Astrocyte (in vitro differentiated cells and primary cell): ENCODE data around the gene GALNT2. TPM values are rescaled to one million over a fixed set of nuclear protein-coding genes. Genes with fewer than 3 reads are reported as not detected.

ENCODE experiments used
- DNase-seq: peaks from one replicate; pipeline ENCODE4 v3.0.0-alpha.2; 2010; ENCODE audit warnings: low read depth
- FAIRE-seq: peaks from 2 replicates; lab custom pipeline; 2011; peaks lifted over from hg19 to GRCh38; lab: Jason Lieb, UNC
- H2AFZ ChIP-seq: 2 replicates; pipeline ENCODE4 v1.6.0; 2012; ENCODE audit warnings: low read depth, low read length, inconsistent platforms
- H3K27ac ChIP-seq: 2 replicates; pipeline ENCODE4 v1.5.1; 2011; ENCODE audit warnings: low read depth, low read length, inconsistent platforms
- H3K27me3 ChIP-seq: 2 replicates; pipeline ENCODE4 v1.6.0; 2011; ENCODE audit warnings: low read length, inconsistent platforms; ENCODE audit not compliant: insufficient read depth
- H3K36me3 ChIP-seq: 2 replicates; pipeline ENCODE4 v1.5.1; 2011; ENCODE audit warnings: low read length, inconsistent platforms; ENCODE audit not compliant: insufficient read depth
- H3K4me1 ChIP-seq: 2 replicates; pipeline ENCODE4 v1.5.1; 2011; ENCODE audit warnings: low read length, inconsistent platforms; ENCODE audit not compliant: insufficient read depth
- H3K4me2 ChIP-seq: 2 replicates; pipeline ENCODE4 v1.6.0; 2012; ENCODE audit warnings: low read length, inconsistent platforms
- H3K4me3 ChIP-seq: 2 replicates; pipeline ENCODE4 v1.5.1; 2011; ENCODE audit warnings: low read depth, mild to moderate bottlenecking, low read length, inconsistent platforms; ENCODE audit not compliant: insufficient read depth
- H3K79me2 ChIP-seq: 2 replicates; pipeline ENCODE4 v1.6.0; 2012; ENCODE audit warnings: mild to moderate bottlenecking, low read length, inconsistent platforms; ENCODE audit not compliant: insufficient read depth
- H3K9ac ChIP-seq: 2 replicates; pipeline ENCODE4 v1.6.0; 2012; ENCODE audit warnings: mild to moderate bottlenecking, low read length, inconsistent platforms
- H3K9me3 ChIP-seq: 2 replicates; pipeline ENCODE4 v1.5.1; 2012; ENCODE audit warnings: low read depth, mild to moderate bottlenecking, low read length, inconsistent platforms; ENCODE audit not compliant: insufficient read depth
- H4K20me1 ChIP-seq: 2 replicates; pipeline ENCODE4 v1.6.0; 2012; ENCODE audit warnings: low read length, inconsistent platforms; ENCODE audit not compliant: insufficient read depth
- H3K27ac Mint-ChIP-seq: one replicate; pipeline ENCODE4 v1.8.0; 2021; ENCODE audit warnings: mild to moderate bottlenecking, mixed read lengths; ENCODE audit not compliant: unreplicated experiment
- H3K27me3 Mint-ChIP-seq: one replicate; pipeline ENCODE4 v1.8.0; 2021; ENCODE audit warnings: low read depth, mixed read lengths; ENCODE audit not compliant: unreplicated experiment
- H3K36me3 Mint-ChIP-seq: one replicate; pipeline ENCODE4 v1.8.0; 2021; ENCODE audit warnings: low read depth, mixed read lengths; ENCODE audit not compliant: unreplicated experiment
- H3K4me1 Mint-ChIP-seq: one replicate; pipeline ENCODE4 v1.8.0; 2021; ENCODE audit warnings: low read depth, mixed read lengths; ENCODE audit not compliant: unreplicated experiment
- H3K4me3 Mint-ChIP-seq: one replicate; pipeline ENCODE4 v1.8.0; 2021; ENCODE audit warnings: mild to moderate bottlenecking, moderate library complexity, mixed read lengths; ENCODE audit not compliant: unreplicated experiment
- H3K9me3 Mint-ChIP-seq: one replicate; pipeline ENCODE4 v1.8.0; 2021; ENCODE audit warnings: mild to moderate bottlenecking, mixed read lengths; ENCODE audit not compliant: unreplicated experiment
- CTCF ChIP-seq: IDR thresholded peaks from 2 replicates; pipeline ENCODE4 v1.5.1; 2011; ENCODE audit warnings: low read depth, mild to moderate bottlenecking, inconsistent platforms, low read length, moderate library complexity; ENCODE audit not compliant: insufficient read depth
- EZH2 ChIP-seq: IDR thresholded peaks from 2 replicates; pipeline ENCODE4 v1.6.1; 2012; ENCODE audit warnings: mild to moderate bottlenecking, low read length, inconsistent platforms; ENCODE audit not compliant: insufficient read depth
- total RNA-seq: library from RNA; stranded (reverse); gene quantifications from 2 replicates; pipeline ENCODE4 v1.2.1, GENCODE V29; 2021

Gene GALNT2
- total RNA-seq, 1 donor from 2014 or later: 507 TPM

GRCh38 chr1:230065571-230065970 is 1.5 kb upstream of the GALNT2 start:
- Mint-ChIP-seq H3K9me3 (peaks cover 1% of the 10 kb centered on the region), H3K27ac (no peak overlapping the region)

GRCh38 chr1:230066031-230066430 is 1.0 kb upstream of the GALNT2 start:
- DNase-seq (no peak), FAIRE-seq (no peak)
- H3K27me3 ChIP-seq: no peaks in the 10 kb centered on the region
- peaks cover 13% of the 10 kb centered on the region for H3K4me1 ChIP-seq
- Mint-ChIP-seq H3K4me3 (peak overlapping the region; percentile 89), H3K4me1 (peaks cover 15% of the 10 kb centered on the region), H3K36me3 (peaks cover 3% of the 10 kb centered on the region), H3K9me3 (peaks cover 1% of the 10 kb centered on the region), H3K27me3 (no peaks in the 10 kb centered on the region), H3K27ac (no peak overlapping the region)
- peak overlapping the region; percentile 6 for H2AFZ ChIP-seq
- peak overlapping the region; percentile 97 for H3K9ac ChIP-seq
- H3K36me3 ChIP-seq: no peaks in the 10 kb centered on the region
- TF ChIP-seq EZH2: no peak
- no peak for TF ChIP-seq CTCF
- H3K9me3 ChIP-seq: no peaks in the 10 kb centered on the region
- H3K79me2 ChIP-seq: peaks cover 37% of the 10 kb centered on the region
- H3K4me3 ChIP-seq: peak overlapping the region; percentile 65
- H3K4me2 ChIP-seq: peak overlapping the region; percentile 96
- no peak overlapping the region for H3K27ac ChIP-seq
- peaks cover 36% of the 10 kb centered on the region for H4K20me1 ChIP-seq

More at GRCh38 chr1:230065571-230065970, 1.5 kb upstream of the GALNT2 start:
- H3K36me3 ChIP-seq: no peaks in the 10 kb centered on the region
- H3K9me3 ChIP-seq: no peaks in the 10 kb centered on the region
- no peak overlapping the region for H3K9ac ChIP-seq
- peaks cover 31% of the 10 kb centered on the region for H4K20me1 ChIP-seq
- Mint-ChIP-seq H3K4me1 (peaks cover 11% of the 10 kb centered on the region), H3K36me3 (no peaks in the 10 kb centered on the region), H3K4me3 (no peak overlapping the region), H3K27me3 (no peaks in the 10 kb centered on the region)
- DNase-seq (no peak), FAIRE-seq (no peak)
- H3K4me3 ChIP-seq: no peak overlapping the region
- H3K27me3 ChIP-seq: no peaks in the 10 kb centered on the region
- peaks cover 13% of the 10 kb centered on the region for H3K4me1 ChIP-seq
- H2AFZ ChIP-seq: no peak overlapping the region
- H3K4me2 ChIP-seq: peak overlapping the region; percentile 96
- no peak for TF ChIP-seq CTCF
- TF ChIP-seq EZH2: no peak
- H3K79me2 ChIP-seq: peaks cover 33% of the 10 kb centered on the region
- no peak overlapping the region for H3K27ac ChIP-seq

GRCh38 chr1:230067419-230067870 is 407 bp downstream of the GALNT2 start:
- peaks cover 13% of the 10 kb centered on the region for H3K4me1 ChIP-seq
- no peak overlapping the region for H3K27ac Mint-ChIP-seq
- peak overlapping the region; percentile 96 for H3K4me2 ChIP-seq
- H3K36me3 Mint-ChIP-seq: peaks cover 5% of the 10 kb centered on the region
- DNase-seq (no peak), FAIRE-seq (no peak)
- H3K4me3 ChIP-seq: peak overlapping the region; percentile 92
- no peak for TF ChIP-seq CTCF
- no peak for TF ChIP-seq EZH2
- peaks cover 51% of the 10 kb centered on the region for H3K79me2 ChIP-seq
- peaks cover 50% of the 10 kb centered on the region for H4K20me1 ChIP-seq
- no peaks in the 10 kb centered on the region for H3K27me3 Mint-ChIP-seq
- peaks cover 1% of the 10 kb centered on the region for H3K9me3 Mint-ChIP-seq
- peaks cover 26% of the 10 kb centered on the region for H3K4me1 Mint-ChIP-seq
- peak overlapping the region; percentile 88 for H3K27ac ChIP-seq
- H3K27me3 ChIP-seq: no peaks in the 10 kb centered on the region
- no peaks in the 10 kb centered on the region for H3K36me3 ChIP-seq
- peak overlapping the region; percentile 45 for H2AFZ ChIP-seq
- H3K9ac ChIP-seq: peak overlapping the region; percentile 97
- H3K9me3 ChIP-seq: no peaks in the 10 kb centered on the region
- peak overlapping the region; percentile 88 for H3K4me3 Mint-ChIP-seq
